Breast epithelium (tissue), 4 donors: Measurements from ENCODE around the gene SPATA19. TPM values are rescaled to one million over a fixed set of nuclear protein-coding genes. Genes with fewer than 3 reads are reported as not detected.

Experiments
- DNase-seq, 2 donors: peaks; one replicate each; pipeline ENCODE4 v3.0.0-alpha.2; 2019; ENCODE audit warnings: low spot score in 2 of 2
- H3K27ac ChIP-seq, 2 donors: fragments of 200-600 bp; sonication (generic) in 1 of 2; one replicate each; pipeline ENCODE4 v1.5.1; 2016 to 2019; ENCODE audit warnings: mild to moderate bottlenecking in 1 of 2
- H3K27me3 ChIP-seq, 2 donors: fragments of 200-600 bp; sonication (generic) in 1 of 2; one replicate each; pipeline versions ENCODE4 v1.5.1 to v1.6.0; 2017 to 2019; ENCODE audit warnings: control low read depth in 1 of 2, mild to moderate bottlenecking in 1 of 2
- H3K36me3 ChIP-seq: fragments of 200-600 bp; one replicate; pipeline ENCODE4 v1.5.1; 2019
- H3K4me1 ChIP-seq, 2 donors: fragments of 200-600 bp; sonication (generic); one replicate each; pipeline ENCODE4 v1.5.1; 2016 to 2019; ENCODE audit warnings: control low read depth in 1 of 2
- H3K4me3 ChIP-seq, 3 donors: fragments of 200-600 bp; sonication (generic); 1 replicate in 2 of 3; 2 replicates in 1 of 3; pipeline ENCODE4 v1.5.1; 2016 to 2019; ENCODE audit warnings: mild to moderate bottlenecking in 3 of 3, moderate library complexity in 2 of 3
- H3K9me3 ChIP-seq, 2 donors: fragments of 200-600 bp; sonication (generic) in 1 of 2; one replicate each; pipeline ENCODE4 v1.5.1; 2016 to 2019; ENCODE audit warnings: control low read depth in 1 of 2
- CTCF ChIP-seq, 3 donors: fragments of 450-650 bp; IDR thresholded peaks; one replicate each; pipeline ENCODE4 v1.5.1; 2016 to 2017; ENCODE audit warnings: antibody characterized with exemption in 3 of 3, mild to moderate bottlenecking in 3 of 3, moderate library complexity in 3 of 3
- POLR2A ChIP-seq: fragments of 450-650 bp; IDR thresholded peaks from one replicate; pipeline ENCODE4 v1.6.1; 2016; ENCODE audit warnings: antibody characterized with exemption, mild to moderate bottlenecking, moderate library complexity
- POLR2AphosphoS5 ChIP-seq, 3 donors: sonication (generic); formaldehyde crosslinking; IDR thresholded peaks; one replicate each; pipeline ENCODE4 v1.6.1; 2017; ENCODE audit warnings: antibody characterized with exemption in 3 of 3
- intact Hi-C: fragments of 100-400 bp; cut with DNase I; formaldehyde crosslinking; loops from one replicate; pipeline ENCODE4 v1.15.1; 2023; ENCODE audit warnings: low total_unique reads
- total RNA-seq, 3 donors: library from RNA; depleted of rRNA; stranded (reverse); fragments of >200 nt; gene quantifications; one replicate each; pipeline ENCODE4 v1.1.0, GENCODE V29; 2016

Gene SPATA19
- total RNA-seq, 3 donors from 2014 or later: not detected

- Histone ChIP-seq H3K27me3 (peaks cover 0 to 5% of the 10 kb centered on the region in 2 donors), H3K36me3 (no peaks in the 10 kb centered on the region), H3K4me1 (no peaks in the 10 kb centered on the region), H3K27ac (no peak overlapping the region), H3K4me3 (no peak overlapping the region), H3K9me3 (no peaks in the 10 kb centered on the region)
- TF ChIP-seq POLR2AphosphoS5 (IDR thresholded peaks at IDR 0.05) (no peak), POLR2A (no peak)
- intact Hi-C loops: loop anchor here (5.0 kb wide), 1 partner anchor 1608 kb away; no protein-coding TSS in a partner anchor
- no peak for DNase-seq
Measured at GRCh38 chr11:133889893-133890292, 44.6 kb upstream of the SPATA19 start.

GRCh38 chr11:133889188-133889587, 43.9 kb upstream of the SPATA19 start:
- TF ChIP-seq POLR2AphosphoS5 (IDR thresholded peaks at IDR 0.05) (no peak), CTCF (IDR thresholded peaks at IDR 0.05) (no peak), POLR2A (no peak)
- intact Hi-C loops: no loop called here
- H3K27me3 ChIP-seq: peaks cover 0 to 5% of the 10 kb centered on the region in 2 donors
- no peak overlapping the region for H3K27ac ChIP-seq
- no peak overlapping the region for H3K4me3 ChIP-seq
- H3K36me3 ChIP-seq: no peaks in the 10 kb centered on the region
- peaks cover 0 to 3% of the 10 kb centered on the region in 2 donors for H3K9me3 ChIP-seq
- no peaks in the 10 kb centered on the region for H3K4me1 ChIP-seq
- no peak for DNase-seq

GRCh38 chr11:133887692-133888332, 42.5 kb upstream of the SPATA19 start:
- no peaks in the 10 kb centered on the region for H3K4me1 ChIP-seq
- H3K27me3 ChIP-seq: peaks cover 0 to 5% of the 10 kb centered on the region in 2 donors
- DNase-seq: no peak
- no peak for TF ChIP-seq CTCF (IDR thresholded peaks at IDR 0.05)
- TF ChIP-seq POLR2AphosphoS5 (IDR thresholded peaks at IDR 0.05): no peak
- no peak for TF ChIP-seq POLR2A
- H3K4me3 ChIP-seq: no peak overlapping the region
- H3K27ac ChIP-seq: no peak overlapping the region
- no peaks in the 10 kb centered on the region for H3K36me3 ChIP-seq
- intact Hi-C loops: no loop called here
- peaks cover 0 to 4% of the 10 kb centered on the region in 2 donors for H3K9me3 ChIP-seq

GRCh38 chr11:133886029-133886428, 40.7 kb upstream of the SPATA19 start:
- no peak for DNase-seq
- Histone ChIP-seq H3K4me1 (no peaks in the 10 kb centered on the region), H3K27me3 (peaks cover 0 to 5% of the 10 kb centered on the region in 2 donors), H3K27ac (no peak overlapping the region), H3K36me3 (no peaks in the 10 kb centered on the region), H3K9me3 (peaks cover 0 to 4% of the 10 kb centered on the region in 2 donors), H3K4me3 (no peak overlapping the region)
- TF ChIP-seq POLR2AphosphoS5 (IDR thresholded peaks at IDR 0.05): no peak
- intact Hi-C loops: no loop called here

GRCh38 chr11:133872160-133872559, 26.8 kb upstream of the SPATA19 start:
- H3K27ac ChIP-seq: no peak overlapping the region
- no peaks in the 10 kb centered on the region for H3K4me1 ChIP-seq
- intact Hi-C loops: no loop called here
- TF ChIP-seq POLR2A: no peak
- TF ChIP-seq CTCF (IDR thresholded peaks at IDR 0.05): no peak
- no peak for TF ChIP-seq POLR2AphosphoS5 (IDR thresholded peaks at IDR 0.05)
- no peaks in the 10 kb centered on the region for H3K9me3 ChIP-seq
- no peaks in the 10 kb centered on the region for H3K36me3 ChIP-seq
- H3K27me3 ChIP-seq: no peaks in the 10 kb centered on the region
- no peak overlapping the region for H3K4me3 ChIP-seq
- no peak for DNase-seq

- H3K27me3 ChIP-seq: no peaks in the 10 kb centered on the region
- no peak overlapping the region for H3K4me3 ChIP-seq
- H3K36me3 ChIP-seq: no peaks in the 10 kb centered on the region
- no peaks in the 10 kb centered on the region for H3K4me1 ChIP-seq
- intact Hi-C loops: no loop called here
- DNase-seq: no peak
- TF ChIP-seq POLR2AphosphoS5 (IDR thresholded peaks at IDR 0.05) (no peak), CTCF (IDR thresholded peaks at IDR 0.05) (no peak), POLR2A (no peak)
- H3K27ac ChIP-seq: no peak overlapping the region
- no peaks in the 10 kb centered on the region for H3K9me3 ChIP-seq
Measured at GRCh38 chr11:133867456-133867855, 22.1 kb upstream of the SPATA19 start.
